Measurements from ENCODE around the gene HRH3.

Gene HRH3

GRCh38 chr20:62243906-62244515 lies 23.9 kb upstream of the HRH3 start:
- no peak for DNase-seq

GRCh38 chr20:62243106-62243505 lies 23.0 kb upstream of the HRH3 start:
- no peak for DNase-seq

- no peak for DNase-seq
These were observed 22.1 kb upstream of the HRH3 start for GRCh38 chr20:62242176-62242575.

GRCh38 chr20:62241506-62241905 lies 21.4 kb upstream of the HRH3 start:
- no peak for DNase-seq

- DNase-seq: no peak
These were observed 20.1 kb upstream of the HRH3 start for GRCh38 chr20:62240020-62240685.

GRCh38 chr20:62239278-62239879 lies 19.3 kb upstream of the HRH3 start:
- no peak for DNase-seq

- DNase-seq: peak; percentile 8
These were observed 18.6 kb upstream of the HRH3 start for GRCh38 chr20:62238569-62239277.

- DNase-seq: peak; percentile 100
These were observed 17.9 kb upstream of the HRH3 start, which contains the start of gene OSBPL2 for GRCh38 chr20:62237801-62238568. OSBPL2 (plus strand) TSS chr20:62238521; CDS start chr20:62256185, 17,664 bp downstream.

GRCh38 chr20:62237514-62237800 lies 17.4 kb upstream of the HRH3 start:
- no peak for DNase-seq

GRCh38 chr20:62236766-62237513 lies 16.9 kb upstream of the HRH3 start:
- DNase-seq: no peak

GRCh38 chr20:62236200-62236599 lies 16.1 kb upstream of the HRH3 start:
- no peak for DNase-seq

- no peak for DNase-seq
These were observed 15.7 kb upstream of the HRH3 start for GRCh38 chr20:62235777-62236157.

GRCh38 chr20:62235001-62235776 lies 15.1 kb upstream of the HRH3 start:
- no peak for DNase-seq

- no peak for DNase-seq
These were observed 14.3 kb upstream of the HRH3 start for GRCh38 chr20:62234339-62234738.

- DNase-seq: no peak
These were observed 13.6 kb upstream of the HRH3 start for GRCh38 chr20:62233684-62234083.

- no peak for DNase-seq
These were observed 12.9 kb upstream of the HRH3 start for GRCh38 chr20:62232770-62233645.

- no peak for DNase-seq
These were observed 12.1 kb upstream of the HRH3 start for GRCh38 chr20:62232194-62232593.

GRCh38 chr20:62231292-62231691 lies 11.2 kb upstream of the HRH3 start:
- DNase-seq: no peak

- no peak for DNase-seq
These were observed 10.6 kb upstream of the HRH3 start for GRCh38 chr20:62230696-62231095.

- DNase-seq: no peak
These were observed 10.2 kb upstream of the HRH3 start for GRCh38 chr20:62230276-62230675.

Measured in central memory CD4-positive, alpha-beta T cell (primary cell).